BLaER1 (cell line): ENCODE measurements around the gene STK35.

ENCODE experiments used
- H3K27ac ChIP-seq: shearing (Covaris generic); formaldehyde crosslinking; 2 replicates; pipeline ENCODE4 v1.8.1; 2022
- H3K27me3 ChIP-seq: shearing (Covaris generic); formaldehyde crosslinking; 2 replicates; pipeline ENCODE4 v1.8.1; 2022
- H3K36me3 ChIP-seq: shearing (Covaris generic); formaldehyde crosslinking; 2 replicates; pipeline ENCODE4 v1.8.1; 2022
- H3K4me1 ChIP-seq: shearing (Covaris generic); formaldehyde crosslinking; 2 replicates; pipeline ENCODE4 v1.8.1; 2022
- H3K4me2 ChIP-seq: shearing (Covaris generic); formaldehyde crosslinking; 2 replicates; pipeline ENCODE4 v1.8.1; 2022
- H3K4me3 ChIP-seq: shearing (Covaris generic); formaldehyde crosslinking; 2 replicates; pipeline ENCODE4 v1.8.1; 2022
- H3K9ac ChIP-seq: shearing (Covaris generic); formaldehyde crosslinking; 2 replicates; pipeline ENCODE4 v1.8.1; 2022
- H3K9me3 ChIP-seq: shearing (Covaris generic); formaldehyde crosslinking; 2 replicates; pipeline ENCODE4 v1.8.1; 2022
- H4K20me1 ChIP-seq: shearing (Covaris generic); formaldehyde crosslinking; 2 replicates; pipeline ENCODE4 v1.8.1; 2022
- Cebpa-rat ChIP-seq: shearing (Covaris generic); IDR thresholded peaks from 2 replicates; pipeline ENCODE4 v1.8.1; 2022

The STK35 gene

GRCh38 chr20:2130683-2131082, 29.1 kb downstream of the STK35 start:
- Histone ChIP-seq H3K4me1 (peaks cover 100% of the 10 kb centered on the region), H3K4me2 (peak overlapping the region; percentile 88), H3K27ac (peak overlapping the region; percentile 63), H4K20me1 (peaks cover 100% of the 10 kb centered on the region), H3K36me3 (peaks cover 35% of the 10 kb centered on the region), H3K27me3 (no peaks in the 10 kb centered on the region), H3K9me3 (no peaks in the 10 kb centered on the region), H3K9ac (peak overlapping the region; percentile 49; the same call in 1 of the 2 replicates), H3K4me3 (peak overlapping the region; percentile 32; the same call in 1 of the 2 replicates)
- no peak for TF ChIP-seq Cebpa-rat

- Histone ChIP-seq H3K9ac (no peak overlapping the region), H3K36me3 (peaks cover 35% of the 10 kb centered on the region), H3K9me3 (no peaks in the 10 kb centered on the region), H3K4me3 (0 out of 2 replicates have a peak overlapping the region, but pooled peaks have one; percentile 32), H3K4me2 (peak overlapping the region; percentile 88), H3K27ac (no peak overlapping the region), H3K27me3 (no peaks in the 10 kb centered on the region), H4K20me1 (peaks cover 100% of the 10 kb centered on the region), H3K4me1 (peaks cover 94% of the 10 kb centered on the region)
- TF ChIP-seq Cebpa-rat, result no peak
Measured at GRCh38 chr20:2131366-2131765, 29.7 kb downstream of the STK35 start.

- Histone ChIP-seq H4K20me1 (peaks cover 100% of the 10 kb centered on the region), H3K4me1 (peaks cover 83% of the 10 kb centered on the region), H3K4me3 (no peak overlapping the region), H3K27ac (peak overlapping the region; percentile 59; the same call in 1 of the 2 replicates), H3K9me3 (no peaks in the 10 kb centered on the region), H3K27me3 (no peaks in the 10 kb centered on the region), H3K9ac (no peak overlapping the region), H3K36me3 (peaks cover 43% of the 10 kb centered on the region), H3K4me2 (peak overlapping the region; percentile 88)
- no peak for TF ChIP-seq Cebpa-rat
Measured at GRCh38 chr20:2132461-2132901, 30.9 kb downstream of the STK35 start.

- Histone ChIP-seq H3K4me3 (peak overlapping the region; percentile 9; the same call in 1 of the 2 replicates), H3K4me2 (peak overlapping the region; percentile 88)
Measured at GRCh38 chr20:2133318-2134183, 31.9 kb downstream of the STK35 start.

GRCh38 chr20:2135013-2135412, 33.4 kb downstream of the STK35 start:
- Histone ChIP-seq H3K4me2 (peak overlapping the region; percentile 30), H4K20me1 (peaks cover 100% of the 10 kb centered on the region), H3K9ac (no peak overlapping the region), H3K4me1 (peaks cover 58% of the 10 kb centered on the region), H3K27me3 (no peaks in the 10 kb centered on the region), H3K4me3 (no peak overlapping the region), H3K9me3 (no peaks in the 10 kb centered on the region), H3K27ac (no peak overlapping the region), H3K36me3 (peaks cover 62% of the 10 kb centered on the region)
- no peak for TF ChIP-seq Cebpa-rat

More at GRCh38 chr20:2133318-2134183, 31.9 kb downstream of the STK35 start:
- H3K4me1 ChIP-seq, result peaks cover 73% of the 10 kb centered on the region
- peaks cover 100% of the 10 kb centered on the region for H4K20me1 ChIP-seq
- H3K36me3 ChIP-seq, result peaks cover 47% of the 10 kb centered on the region
- peak overlapping the region; percentile 56; the same call in 1 of the 2 replicates for H3K9ac ChIP-seq
- H3K9me3 ChIP-seq, result no peaks in the 10 kb centered on the region
- TF ChIP-seq Cebpa-rat, result no peak
- H3K27me3 ChIP-seq, result no peaks in the 10 kb centered on the region
- H3K27ac ChIP-seq, result peak overlapping the region; percentile 59

GRCh38 chr20:2136275-2136674, 34.6 kb downstream of the STK35 start:
- peaks cover 45% of the 10 kb centered on the region for H3K4me1 ChIP-seq
- no peak overlapping the region for H3K4me2 ChIP-seq
- H4K20me1 ChIP-seq, result peaks cover 100% of the 10 kb centered on the region
- H3K9me3 ChIP-seq, result no peaks in the 10 kb centered on the region
- no peaks in the 10 kb centered on the region for H3K27me3 ChIP-seq
- TF ChIP-seq Cebpa-rat, result no peak
- H3K9ac ChIP-seq, result no peak overlapping the region
- no peak overlapping the region for H3K4me3 ChIP-seq
- peaks cover 74% of the 10 kb centered on the region for H3K36me3 ChIP-seq
- H3K27ac ChIP-seq, result no peak overlapping the region

- Histone ChIP-seq H3K4me1 (peaks cover 31% of the 10 kb centered on the region), H3K4me2 (no peak overlapping the region), H4K20me1 (peaks cover 100% of the 10 kb centered on the region), H3K27me3 (no peaks in the 10 kb centered on the region), H3K27ac (no peak overlapping the region), H3K36me3 (peaks cover 78% of the 10 kb centered on the region), H3K9me3 (no peaks in the 10 kb centered on the region), H3K9ac (no peak overlapping the region), H3K4me3 (no peak overlapping the region)
- TF ChIP-seq Cebpa-rat, result no peak
Measured at GRCh38 chr20:2137552-2138201, 36.0 kb downstream of the STK35 start.

GRCh38 chr20:2138396-2138795, 36.8 kb downstream of the STK35 start:
- Histone ChIP-seq H3K9me3 (no peaks in the 10 kb centered on the region), H3K4me2 (no peak overlapping the region), H3K4me3 (no peak overlapping the region), H3K9ac (no peak overlapping the region), H3K36me3 (peaks cover 84% of the 10 kb centered on the region), H3K4me1 (peaks cover 24% of the 10 kb centered on the region), H3K27ac (no peak overlapping the region), H4K20me1 (peaks cover 100% of the 10 kb centered on the region), H3K27me3 (no peaks in the 10 kb centered on the region)
- no peak for TF ChIP-seq Cebpa-rat

GRCh38 chr20:2139250-2139649, 37.6 kb downstream of the STK35 start:
- no peaks in the 10 kb centered on the region for H3K27me3 ChIP-seq
- H3K9me3 ChIP-seq, result no peaks in the 10 kb centered on the region
- peaks cover 16% of the 10 kb centered on the region for H3K4me1 ChIP-seq
- peaks cover 100% of the 10 kb centered on the region for H4K20me1 ChIP-seq
- no peak overlapping the region for H3K9ac ChIP-seq
- TF ChIP-seq Cebpa-rat, result no peak
- no peak overlapping the region for H3K27ac ChIP-seq
- no peak overlapping the region for H3K4me3 ChIP-seq
- H3K4me2 ChIP-seq, result no peak overlapping the region
- peaks cover 92% of the 10 kb centered on the region for H3K36me3 ChIP-seq

- H3K27me3 ChIP-seq, result no peaks in the 10 kb centered on the region
- TF ChIP-seq Cebpa-rat, result no peak
- H3K27ac ChIP-seq, result peak overlapping the region; percentile 3; the same call in 1 of the 2 replicates
- peaks cover 95% of the 10 kb centered on the region for H3K36me3 ChIP-seq
- H3K9ac ChIP-seq, result no peak overlapping the region
- peaks cover 100% of the 10 kb centered on the region for H4K20me1 ChIP-seq
- H3K4me1 ChIP-seq, result peaks cover 11% of the 10 kb centered on the region
- no peaks in the 10 kb centered on the region for H3K9me3 ChIP-seq
- H3K4me2 ChIP-seq, result no peak overlapping the region
- H3K4me3 ChIP-seq, result no peak overlapping the region
Measured at GRCh38 chr20:2139736-2140135, 38.1 kb downstream of the STK35 start.
